ENCODE measurements around the gene IGF1R.

Gene IGF1R

DNA sequence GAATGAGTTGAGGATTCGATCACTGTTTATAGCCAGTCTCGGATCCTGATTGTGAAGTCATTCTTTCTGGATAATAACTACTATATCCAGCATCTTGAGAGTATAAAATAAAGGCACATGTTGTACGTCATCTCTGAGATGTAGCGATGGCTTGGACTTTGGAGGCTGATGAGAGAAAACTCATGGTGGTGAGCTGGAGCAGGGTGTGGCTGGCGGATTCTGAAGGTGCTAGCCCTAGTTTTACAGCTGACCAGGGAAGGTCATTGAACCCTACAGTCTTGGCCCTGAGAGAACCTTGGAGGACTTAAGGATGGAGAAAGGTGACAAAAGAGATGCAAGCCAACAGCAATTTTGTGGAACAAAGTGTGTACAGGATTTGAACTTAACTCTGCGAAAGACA, 153.8 kb downstream of the IGF1R start:
- Mint-ChIP-seq H3K27ac (ENCODE audit: low read depth) (no peak overlapping the region), H3K27me3 (peaks cover 43% of the 10 kb centered on the region), H3K4me3 (no peak overlapping the region), H3K4me1 (no peaks in the 10 kb centered on the region), H3K9me3 (no peaks in the 10 kb centered on the region), H3K36me3 (ENCODE audit: insufficient read depth) (peaks cover 3% of the 10 kb centered on the region)
- ATAC-seq (replicated peaks; ENCODE audit: extremely low read depth, poor library complexity, severe bottlenecking) (no peak), DNase-seq (ENCODE audit: low spot score in 2 of 2) (no peak)

DNA sequence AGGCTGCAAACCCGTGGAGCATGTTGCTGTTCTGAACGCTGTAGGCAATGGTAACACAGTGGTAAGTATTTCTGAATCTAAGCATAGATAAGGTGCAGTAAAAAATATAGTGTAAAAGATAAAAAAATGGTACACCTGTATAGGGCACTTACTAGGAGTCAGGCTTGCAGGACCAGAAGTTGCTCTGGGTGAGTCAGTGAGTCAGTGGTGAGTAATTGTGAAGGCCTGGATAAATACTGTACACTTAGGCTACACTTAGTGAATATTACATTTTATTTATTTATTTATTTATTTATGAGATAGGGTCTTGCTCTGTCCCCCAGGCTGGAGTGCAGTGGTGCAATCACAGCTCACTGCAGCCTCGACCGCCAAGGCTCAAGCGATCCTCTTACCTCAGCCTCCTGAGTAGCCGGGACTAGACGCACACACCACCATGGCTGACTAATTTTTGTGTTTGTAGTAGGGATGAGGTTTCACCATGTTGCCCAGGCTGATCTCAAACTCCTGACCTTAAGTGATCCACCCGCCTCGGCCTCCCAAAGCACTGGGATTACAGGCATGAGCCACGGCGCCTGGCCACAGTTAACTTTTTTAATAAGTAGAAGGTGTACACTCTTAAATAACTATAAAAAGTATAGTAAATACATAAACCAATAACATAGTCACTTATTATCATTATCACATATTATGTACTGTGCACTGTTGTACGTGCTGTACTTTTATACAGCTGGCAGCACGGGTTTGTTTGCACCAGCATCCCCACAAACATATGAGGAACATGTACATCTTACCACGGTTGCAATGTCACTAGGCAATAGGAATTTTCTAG, 155.1 kb downstream of the IGF1R start:
- Mint-ChIP-seq H3K36me3 (ENCODE audit: insufficient read depth) (peaks cover 1% of the 10 kb centered on the region), H3K9me3 (no peaks in the 10 kb centered on the region), H3K27me3 (peaks cover 30% of the 10 kb centered on the region), H3K27ac (ENCODE audit: low read depth) (no peak overlapping the region), H3K4me3 (no peak overlapping the region), H3K4me1 (no peaks in the 10 kb centered on the region)
- ATAC-seq (replicated peaks; ENCODE audit: extremely low read depth, poor library complexity, severe bottlenecking) (no peak), DNase-seq (ENCODE audit: low spot score in 2 of 2) (no peak)

DNA sequence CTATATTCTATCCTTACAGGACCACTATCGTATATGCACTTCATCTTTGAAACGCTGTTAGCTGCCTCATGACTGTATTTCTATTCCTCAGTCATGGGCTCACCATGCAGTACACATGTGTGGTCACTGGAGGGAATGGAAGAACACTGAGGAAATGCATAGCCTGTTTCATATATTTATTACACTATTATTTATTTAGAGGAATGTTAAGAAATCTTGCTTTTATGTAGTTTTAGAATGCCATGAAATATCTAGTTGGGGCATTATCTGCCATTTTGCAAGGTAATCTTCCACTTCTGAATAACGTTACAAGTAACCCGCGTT, 155.7 kb downstream of the IGF1R start:
- no peaks in the 10 kb centered on the region for H3K9me3 Mint-ChIP-seq
- DNase-seq (ENCODE audit: low spot score in 2 of 2) = no peak
- no peaks in the 10 kb centered on the region for H3K4me1 Mint-ChIP-seq
- H3K27ac Mint-ChIP-seq (ENCODE audit: low read depth) = no peak overlapping the region
- H3K27me3 Mint-ChIP-seq = peaks cover 26% of the 10 kb centered on the region
- no peak overlapping the region for H3K4me3 Mint-ChIP-seq
- peaks cover 1% of the 10 kb centered on the region for H3K36me3 Mint-ChIP-seq (ENCODE audit: insufficient read depth)
- no peak for ATAC-seq (replicated peaks; ENCODE audit: extremely low read depth, poor library complexity, severe bottlenecking)

DNA sequence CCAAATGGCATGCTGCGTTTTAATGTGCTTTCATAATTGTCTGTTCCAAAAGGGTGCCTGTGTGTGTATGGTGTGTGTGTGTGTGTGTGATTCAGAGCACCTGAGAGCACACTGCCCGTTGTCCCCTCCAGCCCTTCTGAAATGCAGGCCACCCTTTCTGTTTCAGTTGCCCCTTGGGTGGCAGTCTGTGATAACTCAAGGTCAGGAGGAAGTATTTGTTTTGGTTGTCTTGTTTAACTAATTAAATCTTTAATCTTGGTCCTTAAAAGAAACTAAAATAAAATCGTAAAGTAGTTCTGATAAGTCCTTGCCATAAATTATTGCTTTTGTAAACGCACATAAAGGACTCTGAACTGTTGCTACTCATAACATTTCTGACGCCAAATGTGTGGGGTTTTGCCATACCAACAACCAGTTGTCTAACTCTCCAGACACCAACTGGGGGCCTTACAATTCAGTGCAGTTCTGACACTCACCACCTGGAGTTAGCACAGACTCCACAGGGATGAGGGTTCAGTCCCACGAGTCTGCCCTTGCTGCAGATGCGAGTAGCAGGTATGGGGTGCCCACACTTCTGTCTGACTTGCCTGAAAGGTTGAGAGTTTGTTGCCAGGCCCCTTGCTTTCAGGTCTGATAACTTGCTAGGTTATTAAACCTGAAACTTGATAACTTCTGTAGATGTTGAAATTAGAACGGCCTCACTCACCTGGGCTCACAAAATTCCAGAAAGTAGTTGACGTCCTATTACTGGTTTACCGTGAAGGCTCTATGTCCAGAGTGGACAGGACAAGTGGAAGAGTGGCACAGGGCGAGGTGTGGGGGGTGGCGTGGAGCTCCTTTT, 157.3 kb downstream of the IGF1R start:
- H3K9me3 Mint-ChIP-seq = no peaks in the 10 kb centered on the region
- H3K36me3 Mint-ChIP-seq (ENCODE audit: insufficient read depth) = peaks cover 3% of the 10 kb centered on the region
- no peak overlapping the region for H3K4me3 Mint-ChIP-seq
- no peak overlapping the region for H3K27ac Mint-ChIP-seq (ENCODE audit: low read depth)
- H3K27me3 Mint-ChIP-seq = peaks cover 26% of the 10 kb centered on the region
- no peak for ATAC-seq (replicated peaks; ENCODE audit: extremely low read depth, poor library complexity, severe bottlenecking)
- no peaks in the 10 kb centered on the region for H3K4me1 Mint-ChIP-seq
- DNase-seq (ENCODE audit: low spot score in 2 of 2) = no peak

DNA sequence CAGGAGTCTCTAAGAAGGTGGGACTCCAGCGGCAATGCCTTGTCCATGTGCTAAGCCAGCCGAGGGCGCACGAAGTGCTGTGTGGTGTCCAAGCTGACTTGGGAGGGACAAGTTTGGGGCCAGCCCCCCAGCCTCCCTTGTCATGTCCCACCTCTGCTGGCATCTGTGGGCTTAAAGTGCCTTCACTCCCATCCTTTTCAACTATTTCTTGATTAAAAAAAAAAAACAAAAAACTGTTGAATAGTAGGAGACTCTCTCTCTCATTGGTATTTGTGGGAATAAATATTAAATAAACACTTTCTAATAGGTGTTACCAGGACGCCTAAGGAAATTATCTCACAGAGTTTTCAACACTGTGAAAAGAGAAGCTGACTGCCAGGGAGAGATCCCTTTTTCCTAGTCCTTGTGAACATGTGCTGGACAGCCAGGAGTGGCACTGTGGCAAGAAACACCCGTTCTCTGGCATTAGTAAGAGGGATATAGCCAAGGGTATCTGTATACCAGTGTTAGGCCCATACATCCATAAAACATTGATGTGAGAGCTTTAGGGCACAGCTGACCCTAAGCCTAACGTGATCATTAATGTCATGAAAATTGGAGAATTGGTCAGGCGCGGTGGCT, 158.0 kb downstream of the IGF1R start:
- Mint-ChIP-seq H3K4me1 (no peaks in the 10 kb centered on the region), H3K4me3 (no peak overlapping the region), H3K27me3 (peaks cover 19% of the 10 kb centered on the region), H3K27ac (ENCODE audit: low read depth) (no peak overlapping the region), H3K9me3 (no peaks in the 10 kb centered on the region), H3K36me3 (ENCODE audit: insufficient read depth) (peaks cover 3% of the 10 kb centered on the region)
- no peak for ATAC-seq (replicated peaks; ENCODE audit: extremely low read depth, poor library complexity, severe bottlenecking)
- no peak for DNase-seq (ENCODE audit: low spot score in 2 of 2)

DNA sequence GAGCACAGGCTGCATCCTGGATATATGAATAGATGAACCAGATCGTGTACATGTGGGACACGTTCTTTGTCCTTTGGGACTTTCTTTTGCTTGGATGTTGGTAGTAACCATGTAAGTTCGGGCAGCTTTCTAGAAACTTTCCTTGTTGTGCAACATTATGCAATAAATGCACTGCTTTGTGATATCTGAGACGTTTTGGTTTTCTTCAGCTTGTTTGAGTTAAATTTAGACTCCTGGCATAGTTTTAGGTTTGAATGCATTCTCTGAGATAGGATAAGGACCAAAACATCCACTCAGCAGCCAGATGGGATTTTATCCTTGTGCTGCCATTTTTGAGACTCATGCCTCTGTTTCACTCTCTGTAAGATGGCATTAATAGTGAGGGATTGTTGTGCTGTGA, 158.9 kb downstream of the IGF1R start:
- peaks cover 11% of the 10 kb centered on the region for H3K27me3 Mint-ChIP-seq
- no peak for ATAC-seq (replicated peaks; ENCODE audit: extremely low read depth, poor library complexity, severe bottlenecking)
- peaks cover 3% of the 10 kb centered on the region for H3K36me3 Mint-ChIP-seq (ENCODE audit: insufficient read depth)
- DNase-seq (ENCODE audit: low spot score in 2 of 2) = no peak
- H3K4me1 Mint-ChIP-seq = no peaks in the 10 kb centered on the region
- H3K27ac Mint-ChIP-seq (ENCODE audit: low read depth) = no peak overlapping the region
- no peaks in the 10 kb centered on the region for H3K9me3 Mint-ChIP-seq
- no peak overlapping the region for H3K4me3 Mint-ChIP-seq

DNA sequence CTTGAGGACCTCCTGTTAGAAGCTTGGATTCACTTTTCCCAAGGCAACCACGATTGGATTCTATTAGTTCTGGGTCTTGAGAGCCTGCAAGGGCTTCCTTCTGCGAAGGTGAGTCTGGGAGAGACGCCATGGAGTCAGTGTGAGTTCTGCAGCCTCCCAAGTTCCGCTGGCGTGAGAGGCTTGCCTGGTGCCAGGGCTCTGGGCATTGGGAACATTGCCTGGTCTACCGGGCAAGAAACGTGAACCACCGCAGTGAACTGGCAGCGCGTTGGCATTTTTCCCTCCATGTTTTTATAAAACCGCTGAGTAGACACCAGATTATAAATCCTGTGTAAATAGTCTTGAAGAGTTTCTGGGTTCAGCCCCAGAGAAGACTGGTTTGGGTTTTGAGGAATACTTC, 160.9 kb downstream of the IGF1R start:
- H3K36me3 Mint-ChIP-seq (ENCODE audit: insufficient read depth) = peaks cover 1% of the 10 kb centered on the region
- H3K4me1 Mint-ChIP-seq = no peaks in the 10 kb centered on the region
- no peak overlapping the region for H3K27ac Mint-ChIP-seq (ENCODE audit: low read depth)
- H3K27me3 Mint-ChIP-seq = peaks cover 4% of the 10 kb centered on the region
- no peak overlapping the region for H3K4me3 Mint-ChIP-seq
- DNase-seq (ENCODE audit: low spot score in 2 of 2) (no peak), ATAC-seq (replicated peaks; ENCODE audit: extremely low read depth, poor library complexity, severe bottlenecking) (no peak)
- no peaks in the 10 kb centered on the region for H3K9me3 Mint-ChIP-seq

DNA sequence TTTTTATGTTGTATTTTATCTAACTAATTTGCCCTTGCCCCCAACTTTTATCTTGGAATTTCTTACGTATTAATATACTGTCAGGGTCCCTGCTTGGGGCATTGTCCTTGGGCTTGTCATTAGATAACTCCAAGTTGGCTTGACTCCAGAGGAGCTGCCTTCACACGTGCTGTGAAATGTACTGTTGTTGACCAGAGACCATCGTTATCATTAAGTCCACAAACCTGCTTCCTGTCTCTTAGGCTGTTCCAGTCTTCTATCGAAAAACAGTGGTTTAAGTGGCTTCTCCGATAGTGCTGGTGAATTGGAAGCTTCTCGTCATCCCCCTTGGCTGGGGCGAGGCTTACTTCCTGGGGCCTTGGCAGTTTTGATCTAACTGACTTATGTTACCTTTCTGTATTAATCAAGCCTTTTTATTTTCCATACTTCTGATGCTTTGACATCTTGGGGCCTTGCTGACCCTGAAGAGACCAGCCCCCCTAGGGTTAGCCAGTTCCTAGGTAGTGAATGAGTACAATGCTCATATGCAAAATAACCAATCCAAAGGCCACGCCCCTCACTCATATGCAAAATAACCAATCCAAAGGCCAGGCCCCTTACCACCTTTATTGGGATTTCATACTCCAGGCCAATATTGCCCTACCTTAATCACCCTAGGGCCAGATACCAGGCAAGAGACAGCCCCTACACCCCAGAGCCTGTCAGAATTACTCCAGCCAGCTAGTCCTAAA, 164.5 kb downstream of the IGF1R start:
- ATAC-seq (replicated peaks; ENCODE audit: extremely low read depth, poor library complexity, severe bottlenecking) = no peak
- peaks cover 1% of the 10 kb centered on the region for H3K36me3 Mint-ChIP-seq (ENCODE audit: insufficient read depth)
- no peaks in the 10 kb centered on the region for H3K4me1 Mint-ChIP-seq
- no peak for DNase-seq (ENCODE audit: low spot score in 2 of 2)
- H3K4me3 Mint-ChIP-seq = no peak overlapping the region
- no peak overlapping the region for H3K27ac Mint-ChIP-seq (ENCODE audit: low read depth)
- H3K9me3 Mint-ChIP-seq = no peaks in the 10 kb centered on the region
- peaks cover 4% of the 10 kb centered on the region for H3K27me3 Mint-ChIP-seq

DNA sequence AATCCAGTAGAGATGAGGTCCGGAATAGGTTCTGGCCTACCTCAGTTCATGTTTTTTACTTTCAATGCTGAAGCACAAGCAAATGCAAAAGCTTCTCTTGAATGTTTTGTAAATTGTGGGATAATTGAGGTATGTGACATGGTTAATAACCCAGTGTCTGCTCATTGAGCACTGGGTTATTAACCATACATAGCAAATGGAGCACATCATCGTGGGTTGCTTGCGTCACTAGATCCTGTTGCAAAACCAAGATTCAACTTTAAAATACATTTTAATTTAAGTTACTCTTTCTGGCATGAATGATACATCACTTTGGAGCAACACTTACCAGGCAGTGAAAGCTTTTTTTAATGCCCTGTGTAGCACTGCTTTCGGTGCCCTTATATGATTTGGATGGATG, 165.6 kb downstream of the IGF1R start:
- Mint-ChIP-seq H3K36me3 (ENCODE audit: insufficient read depth) (peaks cover 1% of the 10 kb centered on the region), H3K27ac (ENCODE audit: low read depth) (no peak overlapping the region), H3K27me3 (peaks cover 9% of the 10 kb centered on the region), H3K9me3 (no peaks in the 10 kb centered on the region), H3K4me3 (no peak overlapping the region), H3K4me1 (no peaks in the 10 kb centered on the region)
- DNase-seq (ENCODE audit: low spot score in 2 of 2) (no peak), ATAC-seq (replicated peaks; ENCODE audit: extremely low read depth, poor library complexity, severe bottlenecking) (no peak)

DNA sequence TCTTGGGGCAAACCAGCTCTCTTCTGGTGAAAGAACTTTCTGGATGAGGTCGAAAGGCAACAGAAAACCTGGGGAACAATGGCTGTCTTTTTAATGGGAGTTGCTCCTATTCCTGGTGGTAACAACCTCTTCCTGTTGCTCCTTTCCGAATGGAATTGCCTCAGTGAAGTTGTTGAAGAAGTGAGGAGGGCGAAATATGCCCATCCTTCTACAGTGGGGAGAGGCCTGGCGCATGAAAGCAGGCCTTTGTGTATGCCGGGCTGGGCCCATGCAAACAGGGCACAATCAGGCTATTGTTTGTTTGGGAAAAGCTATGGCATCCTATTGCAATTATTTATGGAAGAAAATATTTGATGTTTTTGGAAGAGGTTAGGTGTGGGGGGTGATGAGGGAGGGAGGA, 166.9 kb downstream of the IGF1R start:
- ATAC-seq (replicated peaks; ENCODE audit: extremely low read depth, poor library complexity, severe bottlenecking) (no peak), DNase-seq (ENCODE audit: low spot score in 2 of 2) (no peak)
- H3K4me1 Mint-ChIP-seq = no peaks in the 10 kb centered on the region
- no peak overlapping the region for H3K4me3 Mint-ChIP-seq
- H3K36me3 Mint-ChIP-seq (ENCODE audit: insufficient read depth) = no peaks in the 10 kb centered on the region
- H3K27ac Mint-ChIP-seq (ENCODE audit: low read depth) = no peak overlapping the region
- no peaks in the 10 kb centered on the region for H3K9me3 Mint-ChIP-seq
- H3K27me3 Mint-ChIP-seq = peaks cover 9% of the 10 kb centered on the region

DNA sequence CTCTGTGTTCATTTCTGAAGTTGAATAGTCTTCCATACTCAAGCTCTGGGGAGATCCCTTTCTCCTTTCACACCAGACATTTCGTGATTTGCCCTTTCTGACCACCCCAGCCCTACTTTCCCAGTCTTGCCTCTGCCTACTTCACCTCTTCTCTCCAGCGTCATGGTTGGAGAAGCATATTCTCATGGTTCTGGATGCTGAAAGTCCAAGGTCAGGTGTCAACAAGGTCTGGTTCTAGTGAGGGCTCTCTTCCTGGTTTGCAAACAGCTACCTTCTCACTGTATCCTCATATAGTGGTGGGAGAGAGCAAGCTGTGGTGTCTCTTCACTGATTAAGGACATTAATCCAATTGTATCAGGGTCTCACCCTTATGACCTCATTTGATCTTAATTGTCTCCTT, 169.4 kb downstream of the IGF1R start:
- Mint-ChIP-seq H3K4me3 (no peak overlapping the region), H3K27me3 (peaks cover 9% of the 10 kb centered on the region), H3K9me3 (no peaks in the 10 kb centered on the region), H3K36me3 (ENCODE audit: insufficient read depth) (peaks cover 2% of the 10 kb centered on the region), H3K27ac (ENCODE audit: low read depth) (no peak overlapping the region), H3K4me1 (no peaks in the 10 kb centered on the region)
- DNase-seq (ENCODE audit: low spot score in 2 of 2) (no peak), ATAC-seq (replicated peaks; ENCODE audit: extremely low read depth, poor library complexity, severe bottlenecking) (no peak)

DNA sequence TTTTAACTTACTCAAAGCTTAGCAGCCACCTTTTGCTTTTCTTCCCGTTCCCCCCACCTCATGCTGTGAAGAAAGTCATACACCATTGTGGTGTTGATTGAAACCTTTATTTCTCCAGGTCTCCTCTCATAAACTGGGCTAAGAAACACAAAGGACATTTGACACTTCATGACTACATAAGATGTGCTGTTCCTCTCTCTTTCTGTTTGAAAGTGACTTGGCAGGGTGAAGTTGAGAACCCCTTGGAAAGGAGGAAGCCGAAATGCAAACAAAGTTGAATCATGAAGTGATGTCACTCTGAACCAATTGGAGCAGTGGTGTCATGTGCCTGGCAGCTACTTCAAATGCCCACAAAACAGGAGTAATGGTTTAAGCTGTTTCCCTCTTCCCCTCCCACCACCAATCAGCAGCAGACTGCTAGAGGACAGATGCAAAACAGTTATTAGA, 174.7 kb downstream of the IGF1R start:
- Mint-ChIP-seq H3K27ac (ENCODE audit: low read depth) (no peak overlapping the region), H3K9me3 (no peaks in the 10 kb centered on the region), H3K4me3 (no peak overlapping the region), H3K36me3 (ENCODE audit: insufficient read depth) (peaks cover 2% of the 10 kb centered on the region), H3K4me1 (no peaks in the 10 kb centered on the region), H3K27me3 (peaks cover 4% of the 10 kb centered on the region)
- no peak for ATAC-seq (replicated peaks; ENCODE audit: extremely low read depth, poor library complexity, severe bottlenecking)
- DNase-seq (ENCODE audit: low spot score in 2 of 2) = no peak
